H9 (cell line): ENCODE data around the gene MALRD1. TPM values are rescaled to one million over a fixed set of nuclear protein-coding genes. Genes with fewer than 3 reads are reported as not detected.

ENCODE experiments used
- DNase-seq: peaks from one replicate; pipeline ENCODE4 v3.0.0-alpha.2; 2017
- H2AFZ ChIP-seq: one replicate; pipeline ENCODE4 v1.6.1; 2013; ENCODE audit warnings: mild to moderate bottlenecking, low read length, control low read depth, moderate library complexity
- H2AK5ac ChIP-seq: 2 replicates; pipeline ENCODE4 v1.6.1; 2013; ENCODE audit warnings: low read length, control low read depth, mixed read lengths; ENCODE audit not compliant: insufficient read length
- H2BK120ac ChIP-seq: one replicate; pipeline ENCODE4 v1.6.1; 2013; ENCODE audit warnings: low read depth, mild to moderate bottlenecking, low read length, control low read depth, inconsistent platforms; ENCODE audit not compliant: poor library complexity, severe bottlenecking
- H2BK12ac ChIP-seq: 2 replicates; pipeline ENCODE4 v1.6.1; 2013; ENCODE audit warnings: low read length, control low read depth, mixed read lengths, low read depth; ENCODE audit not compliant: insufficient read length
- H2BK15ac ChIP-seq: 2 replicates; pipeline ENCODE4 v1.6.1; 2013; ENCODE audit warnings: low read depth, low read length, control low read depth
- H2BK20ac ChIP-seq: one replicate; pipeline ENCODE4 v1.6.1; 2013; ENCODE audit warnings: low read depth, mild to moderate bottlenecking, low read length, control low read depth, inconsistent platforms; ENCODE audit not compliant: poor library complexity, severe bottlenecking
- H2BK5ac ChIP-seq: 2 replicates; pipeline ENCODE4 v1.6.1; 2013; ENCODE audit warnings: low read length, control low read depth, mixed read lengths; ENCODE audit not compliant: insufficient read length
- H3K14ac ChIP-seq: 2 replicates; pipeline ENCODE4 v1.6.1; 2013; ENCODE audit warnings: low read length, control low read depth; ENCODE audit not compliant: insufficient read depth
- H3K18ac ChIP-seq: 2 replicates; pipeline ENCODE4 v1.6.1; 2013; ENCODE audit warnings: low read depth, mild to moderate bottlenecking, mixed read lengths, low read length, control low read depth; ENCODE audit not compliant: insufficient read length
- H3K23ac ChIP-seq: 2 replicates; pipeline ENCODE4 v1.6.1; 2013; ENCODE audit warnings: low read length, control low read depth, mixed read lengths, low read depth; ENCODE audit not compliant: insufficient read length
- H3K23me2 ChIP-seq: 2 replicates; pipeline ENCODE4 v1.6.1; 2013; ENCODE audit warnings: low read depth, mild to moderate bottlenecking, mixed read lengths, low read length, control low read depth; ENCODE audit not compliant: insufficient read length, poor library complexity, severe bottlenecking
- H3K27ac ChIP-seq: 2 replicates; pipeline ENCODE4 v1.5.1; 2013; ENCODE audit warnings: low read length, control low read depth, mixed read lengths, low read depth; ENCODE audit not compliant: insufficient read length
- H3K27me3 ChIP-seq: 2 replicates; pipeline ENCODE4 v1.6.1; 2013; ENCODE audit warnings: low read length, control low read depth, inconsistent platforms; ENCODE audit not compliant: insufficient read depth
- H3K4ac ChIP-seq: 2 replicates; pipeline ENCODE4 v1.6.1; 2013; ENCODE audit warnings: low read depth, mild to moderate bottlenecking, control low read depth, inconsistent platforms, low read length, moderate library complexity
- H3K4me1 ChIP-seq: 2 replicates; pipeline ENCODE4 v1.6.1; 2013; ENCODE audit warnings: low read length, control low read depth, inconsistent platforms; ENCODE audit not compliant: insufficient read depth
- H3K4me2 ChIP-seq: 2 replicates; pipeline ENCODE4 v1.6.1; 2013; ENCODE audit warnings: low read length, control low read depth, mixed read lengths; ENCODE audit not compliant: insufficient read length, insufficient read depth
- H3K56ac ChIP-seq: 2 replicates; pipeline ENCODE4 v1.6.1; 2013; ENCODE audit warnings: low read depth, mild to moderate bottlenecking, mixed read lengths, low read length, control low read depth; ENCODE audit not compliant: insufficient read length
- H3K79me1 ChIP-seq: 2 replicates; pipeline ENCODE4 v1.6.1; 2013; ENCODE audit warnings: low read depth, mild to moderate bottlenecking, moderate library complexity, low read length, control low read depth, inconsistent platforms; ENCODE audit not compliant: insufficient read depth, poor library complexity, severe bottlenecking
- H3K79me2 ChIP-seq: 2 replicates; pipeline ENCODE4 v1.6.1; 2013; ENCODE audit warnings: low read length, control low read depth, inconsistent platforms; ENCODE audit not compliant: insufficient read depth
- H3K9ac ChIP-seq: 2 replicates; pipeline ENCODE4 v1.6.1; 2013; ENCODE audit warnings: low read length, control low read depth, mixed read lengths; ENCODE audit not compliant: insufficient read length; ENCODE audit errors: extremely low read depth
- H3K9me3 ChIP-seq: one replicate; pipeline ENCODE4 v1.6.1; 2013; ENCODE audit warnings: low read depth, low read length, inconsistent platforms; ENCODE audit not compliant: control insufficient read depth
- H3T11ph ChIP-seq: one replicate; pipeline ENCODE4 v1.6.1; 2013; ENCODE audit warnings: mild to moderate bottlenecking, low read length, control low read depth, inconsistent platforms
- H4K20me1 ChIP-seq: one replicate; pipeline ENCODE4 v1.6.1; 2013; ENCODE audit not compliant: control insufficient read depth, insufficient read length, insufficient read depth
- H4K5ac ChIP-seq: 2 replicates; pipeline ENCODE4 v1.6.1; 2013; ENCODE audit warnings: low read depth, mild to moderate bottlenecking, mixed read lengths, low read length, control low read depth; ENCODE audit not compliant: insufficient read length
- H4K8ac ChIP-seq: replicated peaks from 2 replicates; pipeline ENCODE4 v1.6.1; 2013; ENCODE audit warnings: low read length, control low read depth, mixed read lengths, low read depth; ENCODE audit not compliant: insufficient read length
- H4K91ac ChIP-seq: 2 replicates; pipeline ENCODE4 v1.6.1; 2013; ENCODE audit warnings: low read depth, mild to moderate bottlenecking, moderate library complexity, mixed read lengths, low read length, control low read depth; ENCODE audit not compliant: insufficient read length
- H3K27ac Mint-ChIP-seq, 3 experiments: 2 replicates in 2 of 3; 3 replicates in 1 of 3; pipeline ENCODE4 v1.8.0; 2020 to 2021; ENCODE audit warnings: mixed read lengths in 3 of 3, mild to moderate bottlenecking in 1 of 3, moderate library complexity in 1 of 3
- H3K27me3 Mint-ChIP-seq: 2 replicates; pipeline ENCODE4 v1.8.0; 2021; ENCODE audit warnings: low read depth, mild to moderate bottlenecking, moderate library complexity, mixed read lengths
- H3K36me3 Mint-ChIP-seq, 3 experiments: 2 replicates in 2 of 3; 3 replicates in 1 of 3; pipeline ENCODE4 v1.8.0; 2020 to 2021; ENCODE audit warnings: low read depth in 3 of 3, mixed read lengths in 3 of 3; ENCODE audit not compliant: insufficient read depth in 1 of 3
- H3K4me1 Mint-ChIP-seq, 2 experiments: 2 replicates each; pipeline ENCODE4 v1.8.0; 2020; ENCODE audit warnings: mixed read lengths in 2 of 2
- H3K4me3 Mint-ChIP-seq, 2 experiments: 2 replicates in 1 of 2; 3 replicates in 1 of 2; pipeline ENCODE4 v1.8.0; 2020 to 2021; ENCODE audit warnings: mild to moderate bottlenecking in 2 of 2, mixed read lengths in 2 of 2, moderate library complexity in 1 of 2
- H3K9me3 Mint-ChIP-seq, 2 experiments: 2 replicates in 1 of 2; 3 replicates in 1 of 2; pipeline ENCODE4 v1.8.0; 2020; ENCODE audit warnings: mild to moderate bottlenecking in 2 of 2, mixed read lengths in 2 of 2, moderate library complexity in 1 of 2
- WGBS: extraction: QIAGEN DNeasy Blood & Tissue Kit; methylation state at CpG from one replicate; pipeline ENCODE4 v1.1.7; 2013; ENCODE audit warnings: missing lambda C conversion rate, low lambda C conversion rate, mixed read lengths; ENCODE audit not compliant: insufficient read length; ENCODE audit errors: extremely low coverage; 5-methylcytosine and 5-hydroxymethylcytosine counted together
- total RNA-seq: library from RNA; stranded (reverse); gene quantifications from 2 replicates; pipeline ENCODE4 v1.2.1, GENCODE V29; 2021
- TF ChIP-seq, protein P1 (sequence below): fragments of 200-600 bp; sonication (generic); conservative IDR thresholded peaks from 3 replicates; pipeline ENCODE4 v1.8.0; 2021; ENCODE audit warnings: antibody characterized with exemption, mild to moderate bottlenecking

MALRD1 gene
- total RNA-seq, 1 experiment from 2014 or later: 0.20 TPM

DNA sequence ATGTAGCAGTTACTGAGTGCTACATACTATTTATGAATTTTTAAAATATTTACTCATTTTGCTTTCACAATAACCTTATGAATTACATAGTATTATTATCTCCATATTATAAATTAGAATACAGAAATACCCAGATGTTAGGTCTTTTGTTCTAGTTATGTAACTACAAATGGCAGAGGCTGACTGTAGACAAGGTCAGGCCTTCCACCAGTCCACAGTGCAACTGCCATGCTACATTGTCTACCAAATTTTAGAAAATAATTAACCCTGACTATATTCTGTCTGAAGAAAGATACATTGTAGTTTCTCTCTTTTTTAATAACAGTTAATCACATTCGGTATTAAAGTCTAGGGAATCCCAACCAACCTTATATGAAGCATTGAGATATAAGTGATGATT lies 280.9 kb downstream of the MALRD1 start:
- H2AK5ac ChIP-seq: no peak overlapping the region
- no peak overlapping the region for H2BK5ac ChIP-seq
- H3K4ac ChIP-seq: no peak overlapping the region
- no peaks in the 10 kb centered on the region for H3K27me3 ChIP-seq
- Mint-ChIP-seq H3K27ac (no peak overlapping the region), H3K4me3 (no peak overlapping the region), H3K4me1 (no peaks in the 10 kb centered on the region), H3K9me3 (no peaks in the 10 kb centered on the region), H3K36me3 (no peaks in the 10 kb centered on the region), H3K27me3 (no peaks in the 10 kb centered on the region)
- no peaks in the 10 kb centered on the region for H4K20me1 ChIP-seq
- H3K79me1 ChIP-seq: no peaks in the 10 kb centered on the region
- no peak overlapping the region for H2BK20ac ChIP-seq
- no peak overlapping the region for H4K5ac ChIP-seq
- no peak overlapping the region for H3K23ac ChIP-seq
- H3K27ac ChIP-seq: no peak overlapping the region
- no peaks in the 10 kb centered on the region for H3K23me2 ChIP-seq
- TF ChIP-seq, protein P1, sequence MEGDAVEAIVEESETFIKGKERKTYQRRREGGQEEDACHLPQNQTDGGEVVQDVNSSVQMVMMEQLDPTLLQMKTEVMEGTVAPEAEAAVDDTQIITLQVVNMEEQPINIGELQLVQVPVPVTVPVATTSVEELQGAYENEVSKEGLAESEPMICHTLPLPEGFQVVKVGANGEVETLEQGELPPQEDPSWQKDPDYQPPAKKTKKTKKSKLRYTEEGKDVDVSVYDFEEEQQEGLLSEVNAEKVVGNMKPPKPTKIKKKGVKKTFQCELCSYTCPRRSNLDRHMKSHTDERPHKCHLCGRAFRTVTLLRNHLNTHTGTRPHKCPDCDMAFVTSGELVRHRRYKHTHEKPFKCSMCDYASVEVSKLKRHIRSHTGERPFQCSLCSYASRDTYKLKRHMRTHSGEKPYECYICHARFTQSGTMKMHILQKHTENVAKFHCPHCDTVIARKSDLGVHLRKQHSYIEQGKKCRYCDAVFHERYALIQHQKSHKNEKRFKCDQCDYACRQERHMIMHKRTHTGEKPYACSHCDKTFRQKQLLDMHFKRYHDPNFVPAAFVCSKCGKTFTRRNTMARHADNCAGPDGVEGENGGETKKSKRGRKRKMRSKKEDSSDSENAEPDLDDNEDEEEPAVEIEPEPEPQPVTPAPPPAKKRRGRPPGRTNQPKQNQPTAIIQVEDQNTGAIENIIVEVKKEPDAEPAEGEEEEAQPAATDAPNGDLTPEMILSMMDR: no peak
- H3K9me3 ChIP-seq: no peaks in the 10 kb centered on the region
- no peak overlapping the region for H2BK120ac ChIP-seq
- H2BK12ac ChIP-seq: no peak overlapping the region
- no peak overlapping the region for H3T11ph ChIP-seq
- H4K8ac ChIP-seq: no peak overlapping the region
- no peak overlapping the region for H4K91ac ChIP-seq
- H2AFZ ChIP-seq: no peak overlapping the region
- no peak overlapping the region for H3K56ac ChIP-seq
- H2BK15ac ChIP-seq: no peak overlapping the region
- H3K79me2 ChIP-seq: no peaks in the 10 kb centered on the region
- no peak overlapping the region for H3K14ac ChIP-seq
- no peak overlapping the region for H3K18ac ChIP-seq
- no peaks in the 10 kb centered on the region for H3K4me1 ChIP-seq
- no CpG with 5 or more reads among the region's 1 CpG for WGBS
- H3K9ac ChIP-seq: no peak overlapping the region
- no peak for DNase-seq
- no peak overlapping the region for H3K4me2 ChIP-seq
